Measurements from ENCODE around the gene COL2A1.
"Not testable (repeated sequence)": the region's sequence is repeated elsewhere in the genome, so short reads cannot be mapped to it uniquely, and the experiment has no call there.

COL2A1 gene

GRCh38 chr12:47972895-47973294, 31.4 kb downstream of the COL2A1 start:
- no peak for DNase-seq

DNA sequence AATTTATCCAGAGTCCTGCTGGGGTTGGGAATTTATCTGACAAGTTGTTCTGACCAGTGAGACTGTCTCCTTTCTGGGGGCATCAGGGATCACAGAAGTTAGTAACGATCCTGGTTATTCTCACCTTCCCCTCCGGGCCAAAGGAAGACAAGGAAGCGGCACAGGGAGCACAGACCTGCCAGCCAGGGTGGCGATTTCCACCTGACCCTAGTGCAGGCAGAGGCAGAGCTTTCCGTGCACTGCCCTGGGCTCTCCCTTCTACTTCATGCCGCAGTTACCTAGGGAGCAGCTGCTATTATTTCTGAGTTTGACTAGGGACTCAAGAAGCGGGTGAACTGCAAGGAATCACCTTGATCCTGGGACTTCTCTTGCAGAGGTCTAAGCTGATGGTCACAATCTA, 33.4 kb downstream of the COL2A1 start:
- no peak for DNase-seq

GRCh38 chr12:47969845-47970244, 34.4 kb downstream of the COL2A1 start:
- no peak for DNase-seq

DNA sequence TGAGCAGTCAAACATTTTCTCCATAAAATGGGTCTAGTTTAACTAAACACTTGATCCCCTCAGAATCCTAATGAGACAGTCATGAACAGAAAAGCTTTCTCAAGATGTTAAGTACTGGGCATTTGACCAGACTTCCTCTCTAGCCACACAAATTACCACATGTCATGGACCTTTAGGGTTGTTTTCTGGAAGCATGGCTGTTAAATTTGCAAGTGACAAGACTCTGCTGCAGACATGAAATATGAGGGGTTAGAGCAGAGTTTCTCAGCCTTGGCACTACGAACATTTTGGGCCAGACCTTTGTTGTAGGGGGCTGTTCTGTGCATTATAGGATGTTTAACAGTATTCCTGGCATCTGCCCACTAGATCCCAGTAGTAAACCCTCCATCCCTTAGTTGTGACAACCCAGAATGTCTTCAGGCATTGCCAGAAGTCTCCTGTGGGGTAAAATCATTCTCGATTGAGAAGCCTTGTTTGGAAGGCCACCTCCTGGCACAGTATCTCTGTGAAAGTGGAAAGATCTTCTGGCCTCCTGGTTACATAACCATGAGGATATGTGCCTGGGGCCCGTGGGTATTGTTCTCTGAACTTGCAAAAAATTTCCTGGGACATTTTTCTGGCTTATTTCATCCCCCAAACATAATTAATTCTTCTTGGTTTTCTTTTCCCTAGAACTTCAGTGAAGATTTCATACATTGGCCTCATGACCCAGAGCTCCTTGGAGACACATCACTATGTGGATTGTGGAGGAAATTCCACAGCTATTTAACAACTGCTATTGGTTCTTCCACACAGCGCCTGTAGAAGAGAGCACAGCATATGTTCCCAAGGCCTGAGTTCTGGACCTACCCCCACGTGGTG, 36.6 kb downstream of the COL2A1 start:
- DNase-seq = no peak

DNA sequence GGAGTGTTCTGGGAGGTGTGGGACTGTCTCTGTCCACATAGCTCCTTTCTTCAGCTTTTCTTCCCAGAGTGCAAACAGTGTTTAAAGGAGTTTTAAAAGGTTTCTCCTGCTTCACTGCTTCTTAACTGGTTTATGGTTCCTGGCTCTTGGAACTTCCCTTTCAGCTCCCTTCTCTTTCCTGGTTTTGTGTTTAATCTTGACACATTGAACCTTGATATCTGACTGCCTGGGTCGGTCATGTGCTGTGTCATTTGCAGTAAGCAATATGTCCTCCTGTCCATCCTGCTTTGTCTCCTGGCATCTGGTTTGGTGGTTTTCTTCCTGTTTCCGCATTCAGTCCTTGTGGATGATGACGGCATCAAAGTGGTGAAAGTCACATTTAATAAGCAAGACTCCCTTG, 38.7 kb downstream of the COL2A1 start:
- no peak for DNase-seq

GRCh38 chr12:47964106-47964728, 40.1 kb downstream of the COL2A1 start:
- peak; percentile 8 for DNase-seq

DNA sequence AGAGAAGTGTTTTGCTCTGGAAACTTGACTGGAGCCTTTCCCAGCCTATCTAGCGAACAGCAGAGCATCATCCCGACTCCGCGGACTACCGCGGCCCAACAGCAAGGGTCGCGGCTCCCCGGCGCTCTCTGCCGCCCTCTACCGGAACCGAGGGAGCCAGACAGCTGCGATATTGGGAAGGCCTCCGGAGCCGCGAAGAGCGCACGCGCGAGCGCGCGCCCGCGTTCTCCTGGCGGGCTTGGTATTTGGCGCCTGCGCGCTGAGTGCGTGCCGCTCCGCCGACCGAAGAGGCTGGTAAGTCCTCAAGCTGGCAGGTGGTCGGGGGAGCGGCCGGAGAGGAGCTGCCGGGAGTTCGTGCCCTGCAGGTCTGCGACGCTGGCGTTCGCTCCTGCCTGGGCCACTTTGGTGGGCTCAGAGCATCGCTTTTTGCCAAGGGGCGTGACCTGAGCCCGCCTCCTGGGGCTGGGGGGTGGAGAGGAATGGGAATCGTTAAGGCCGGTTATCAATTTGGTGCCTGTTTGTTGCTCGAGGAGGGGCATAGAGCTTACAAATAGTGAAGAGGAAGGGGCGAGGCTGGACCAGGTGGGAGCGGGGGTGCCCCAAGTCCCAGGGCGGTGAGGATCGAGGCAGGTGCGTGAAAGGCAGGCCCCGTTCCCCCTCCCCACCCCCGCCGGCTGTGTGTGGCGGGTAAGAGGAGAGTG, 40.8 kb downstream of the COL2A1 start, which contains the start of gene TMEM106C:
TSS of gene TMEM106C (plus strand) at position 257 of the 701 bp plus-strand sequence. CDS start 641 bp downstream, outside the sequence.
- DNase-seq = peak; percentile 90

GRCh38 chr12:47962198-47962597, 42.1 kb downstream of the COL2A1 start:
- no peak for DNase-seq

- DNase-seq = not testable (repeated sequence)
These were observed 46.6 kb downstream of the COL2A1 start for GRCh38 chr12:47957671-47958070.

DNA sequence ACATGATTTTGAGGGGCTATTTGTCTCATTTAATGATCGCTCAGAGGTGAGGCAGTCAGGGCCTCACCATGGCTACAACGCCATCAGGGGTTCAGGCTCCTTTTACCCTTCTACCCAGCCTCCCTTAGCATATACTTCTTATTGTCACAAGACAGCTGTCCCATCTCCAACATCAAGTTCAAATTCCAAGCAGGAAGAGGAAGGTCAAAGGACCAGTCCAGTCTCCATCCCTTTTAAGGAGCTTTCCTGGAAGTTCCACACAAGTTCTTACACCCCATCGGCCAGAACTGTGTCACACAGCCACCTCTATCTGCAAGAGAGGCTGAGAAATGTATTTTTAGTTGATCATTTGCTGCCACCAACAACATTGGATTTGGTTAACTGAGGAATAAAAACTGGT, 49.2 kb downstream of the COL2A1 start:
- DNase-seq = no peak

DNA sequence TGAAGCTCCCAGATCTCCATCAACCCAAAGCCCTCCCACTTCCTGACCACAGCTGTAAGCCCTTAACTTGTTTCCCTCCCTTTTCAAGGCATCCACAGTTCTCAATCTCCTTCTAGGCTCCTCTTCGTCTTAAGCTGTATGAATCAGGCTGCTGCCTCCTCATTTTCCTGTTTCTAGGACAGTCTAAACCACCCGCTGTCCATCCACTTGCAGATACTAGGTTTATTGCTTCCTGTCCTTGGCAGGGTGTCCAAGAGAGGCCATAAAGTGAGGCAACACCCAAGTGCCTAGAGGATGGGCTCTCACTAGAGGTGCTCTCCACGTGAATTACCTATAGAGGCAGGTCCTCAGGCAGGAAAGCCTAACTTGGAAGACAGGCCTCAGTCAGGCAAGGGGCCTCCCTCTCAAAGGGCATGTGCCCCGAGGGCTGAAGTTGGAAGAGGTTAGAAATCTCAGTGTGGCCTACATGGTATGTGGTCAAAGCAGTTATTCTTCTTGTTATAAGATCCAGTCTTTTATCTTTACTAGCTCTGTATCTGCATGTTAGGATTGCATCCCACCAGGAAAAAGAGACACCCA, 49.7 kb downstream of the COL2A1 start:
- no peak for DNase-seq

GRCh38 chr12:47954058-47954457, 50.2 kb downstream of the COL2A1 start:
- DNase-seq = no peak

GRCh38 chr12:47950856-47951468, 53.3 kb downstream of the COL2A1 start:
- DNase-seq = no peak

DNA sequence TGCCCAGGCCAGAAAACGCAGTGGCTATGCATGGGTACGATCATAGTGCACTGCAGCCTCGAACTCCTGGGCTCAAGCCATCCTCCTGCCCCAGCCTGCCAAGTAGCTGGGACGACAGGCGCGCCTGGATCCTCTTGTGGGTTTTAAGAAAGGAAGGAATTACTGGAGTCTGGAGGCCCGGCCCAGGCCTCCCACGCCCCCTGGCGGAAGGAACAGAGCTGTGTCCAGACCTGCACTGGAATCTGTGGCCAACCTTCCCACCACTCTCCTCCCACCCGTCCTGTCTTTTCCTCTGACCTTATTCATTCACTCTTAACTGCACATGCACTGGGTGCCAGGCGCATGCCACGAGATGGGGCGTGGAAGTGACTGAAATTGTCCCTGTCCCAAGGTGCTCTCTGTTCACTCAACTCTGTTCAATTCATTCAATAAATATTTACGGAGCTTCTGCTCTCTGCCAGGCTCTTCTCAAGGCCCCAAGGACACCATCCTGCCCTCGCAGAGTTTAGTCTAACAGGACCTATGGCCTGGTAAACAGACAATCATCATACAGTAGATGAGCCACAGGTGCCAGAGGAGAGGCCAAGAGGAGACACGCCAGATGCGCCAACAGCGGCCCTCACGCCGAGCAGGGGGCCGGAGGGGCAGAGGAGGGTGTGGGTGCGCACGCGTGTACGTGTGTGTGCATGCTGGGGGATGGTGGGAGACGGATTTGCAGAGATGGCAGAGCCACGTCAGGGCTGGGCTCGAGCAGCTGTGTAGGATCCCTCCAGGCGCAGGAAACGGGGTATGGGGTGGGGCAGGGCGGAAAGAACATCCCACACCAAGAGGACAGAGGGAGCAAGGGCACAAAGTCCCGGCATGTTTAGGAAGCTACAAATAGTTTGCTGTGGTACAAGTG, 54.6 kb downstream of the COL2A1 start:
- DNase-seq = peak; percentile 27

DNA sequence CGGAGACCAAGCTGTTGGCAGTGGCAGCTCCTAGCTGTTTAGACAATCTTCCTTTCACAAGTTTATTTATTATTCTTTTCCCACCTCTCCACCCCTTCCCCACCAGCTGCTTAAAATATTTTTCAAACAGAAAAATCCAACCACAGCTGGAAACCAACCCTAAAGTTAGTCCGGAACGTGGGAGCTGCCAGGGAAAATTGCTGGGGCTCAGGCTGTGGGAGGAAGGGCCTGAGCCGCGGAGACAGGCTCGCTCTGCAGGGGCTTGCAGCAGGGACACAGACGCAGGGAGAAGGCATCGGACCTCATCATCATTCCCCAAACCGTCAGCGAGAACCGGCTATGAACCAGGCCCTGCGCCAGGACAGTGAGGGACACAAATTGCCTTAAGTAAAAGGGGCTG, 56.9 kb downstream of the COL2A1 start:
- DNase-seq = no peak

DNA sequence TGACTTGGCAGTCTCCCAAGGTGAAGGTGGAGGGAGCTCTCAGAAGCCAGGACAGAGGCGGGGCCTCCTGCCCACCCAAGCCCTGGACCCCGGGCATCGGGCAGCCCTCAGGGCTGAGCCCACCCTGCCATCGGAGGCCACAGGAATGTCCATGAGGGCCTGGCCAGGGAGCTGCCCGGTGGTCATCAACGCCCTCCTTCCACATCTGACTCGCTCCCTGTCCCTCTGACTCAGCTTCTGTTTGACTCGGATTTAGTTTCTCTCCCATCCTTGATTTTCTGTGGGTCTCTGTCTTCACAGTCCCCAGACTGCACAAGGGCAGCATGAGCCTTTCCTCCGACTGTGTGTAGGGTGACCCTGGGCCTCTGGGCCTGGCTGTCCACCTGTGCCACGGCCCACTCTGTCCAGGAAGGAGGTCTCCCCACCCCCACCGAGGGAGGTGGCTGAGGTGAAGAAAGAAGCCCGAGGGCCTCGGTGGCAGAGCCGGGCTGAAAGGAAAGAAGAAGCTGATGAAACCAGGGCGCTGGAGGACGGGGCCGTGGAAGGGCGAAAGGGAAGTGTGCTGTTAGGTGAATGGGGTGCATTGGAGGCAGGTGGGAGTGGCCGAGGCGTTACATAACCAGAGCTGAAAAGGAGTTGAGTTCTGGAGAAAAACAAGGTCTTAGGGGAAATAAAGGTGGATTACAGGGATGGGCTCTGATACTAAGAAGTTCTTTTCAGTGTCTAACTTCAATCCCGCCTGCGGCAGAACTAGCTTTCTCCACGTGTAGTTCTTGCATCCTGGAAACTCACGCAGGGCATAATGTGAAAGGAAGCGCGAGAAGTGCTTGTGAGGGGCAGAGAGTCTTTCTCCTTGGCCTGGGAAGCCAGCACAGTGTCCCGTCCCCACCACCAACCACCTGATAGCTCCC, 57.6 kb downstream of the COL2A1 start:
- DNase-seq = no peak

GRCh38 chr12:47945341-47945728, 58.9 kb downstream of the COL2A1 start:
- no peak for DNase-seq

DNA sequence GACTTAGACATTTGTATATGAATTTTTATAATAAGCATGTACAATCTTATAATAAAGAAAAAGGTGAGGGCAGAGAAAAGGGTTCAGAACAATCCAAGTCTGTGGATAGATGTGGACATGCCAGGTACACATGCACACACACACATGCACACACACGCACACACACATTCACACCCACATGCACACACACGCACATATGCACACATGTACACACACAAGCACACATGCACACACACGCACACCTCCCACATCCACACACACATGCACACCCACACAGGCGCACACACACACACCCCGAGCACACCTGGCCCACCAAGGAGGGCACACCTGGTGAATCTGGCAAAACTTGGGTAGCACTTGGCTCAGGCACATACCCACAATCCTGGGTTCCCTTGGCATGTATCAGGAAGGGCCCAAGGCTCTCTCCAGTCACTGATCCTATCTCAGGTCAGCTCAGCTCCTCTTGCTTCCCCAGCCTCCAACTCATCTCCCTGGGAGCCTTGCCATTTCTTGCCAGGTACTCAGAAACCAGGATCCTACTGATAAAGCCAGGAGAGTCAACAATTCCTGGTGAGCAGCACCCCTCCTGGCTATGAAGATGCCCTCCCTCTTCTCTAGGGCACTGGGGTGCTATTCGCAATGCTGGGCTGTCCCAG, 59.5 kb downstream of the COL2A1 start:
- no peak for DNase-seq

DNA sequence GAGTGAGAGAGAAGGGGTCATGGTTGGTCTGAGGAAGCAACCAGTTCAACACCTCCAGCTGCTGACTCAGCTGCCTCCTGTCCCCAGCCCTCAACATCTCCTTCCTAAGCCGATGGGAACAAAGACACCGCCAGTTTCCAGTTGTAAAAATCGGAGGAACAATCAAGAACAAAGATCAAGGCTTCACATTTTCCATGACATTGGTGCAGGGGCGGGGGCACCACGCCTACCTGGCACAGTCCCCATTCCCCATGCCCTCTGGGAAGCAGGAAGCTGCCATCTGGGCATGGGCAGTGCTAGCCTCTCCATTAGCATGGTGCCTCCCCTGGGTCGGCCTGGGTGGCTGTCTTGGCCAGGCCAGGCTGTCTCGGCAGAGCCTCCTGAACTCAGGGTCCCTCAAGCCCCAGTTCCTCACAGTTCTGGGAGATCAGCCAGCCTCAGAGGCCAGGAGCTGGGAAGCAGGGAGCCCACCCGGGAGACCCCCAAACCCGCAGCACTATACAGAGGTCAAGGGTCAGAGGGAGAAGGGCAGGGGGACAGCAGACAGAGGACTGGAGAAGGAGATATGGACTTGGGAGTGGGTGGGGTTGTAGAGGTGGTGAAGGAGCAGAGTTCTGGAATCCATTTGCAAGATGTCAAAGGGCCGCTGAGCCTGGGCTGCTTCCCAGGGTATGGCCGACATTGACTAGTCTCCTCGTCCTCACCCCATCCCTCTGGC, 60.5 kb downstream of the COL2A1 start:
- no peak for DNase-seq
